Measurements from ENCODE around the gene TMCO1. TPM values are rescaled to one million over a fixed set of nuclear protein-coding genes. Genes with fewer than 3 reads are reported as not detected.

TMCO1 gene
- total and polyA plus RNA-seq, 4 donors = 47.6 to 84.5 (median 64.5) TPM

- peak overlapping the region; percentile 92 for H3K4me3 ChIP-seq
- ATAC-seq (ENCODE audit: insufficient read depth, low FRiP score) (no peak), DNase-seq (peak in 1 of 3 donors; percentile 38)
- TF ChIP-seq, protein P1, sequence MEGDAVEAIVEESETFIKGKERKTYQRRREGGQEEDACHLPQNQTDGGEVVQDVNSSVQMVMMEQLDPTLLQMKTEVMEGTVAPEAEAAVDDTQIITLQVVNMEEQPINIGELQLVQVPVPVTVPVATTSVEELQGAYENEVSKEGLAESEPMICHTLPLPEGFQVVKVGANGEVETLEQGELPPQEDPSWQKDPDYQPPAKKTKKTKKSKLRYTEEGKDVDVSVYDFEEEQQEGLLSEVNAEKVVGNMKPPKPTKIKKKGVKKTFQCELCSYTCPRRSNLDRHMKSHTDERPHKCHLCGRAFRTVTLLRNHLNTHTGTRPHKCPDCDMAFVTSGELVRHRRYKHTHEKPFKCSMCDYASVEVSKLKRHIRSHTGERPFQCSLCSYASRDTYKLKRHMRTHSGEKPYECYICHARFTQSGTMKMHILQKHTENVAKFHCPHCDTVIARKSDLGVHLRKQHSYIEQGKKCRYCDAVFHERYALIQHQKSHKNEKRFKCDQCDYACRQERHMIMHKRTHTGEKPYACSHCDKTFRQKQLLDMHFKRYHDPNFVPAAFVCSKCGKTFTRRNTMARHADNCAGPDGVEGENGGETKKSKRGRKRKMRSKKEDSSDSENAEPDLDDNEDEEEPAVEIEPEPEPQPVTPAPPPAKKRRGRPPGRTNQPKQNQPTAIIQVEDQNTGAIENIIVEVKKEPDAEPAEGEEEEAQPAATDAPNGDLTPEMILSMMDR (IDR thresholded peaks at IDR 0.05; ENCODE audit: control extremely low read depth, extremely low read depth) = no peak
- 36 to 51% methylated on average over 8 of the region's 8 CpGs for WGBS, 2 donors
- no peaks in the 10 kb centered on the region for H3K9me3 ChIP-seq (ENCODE audit: control insufficient read depth in 4 of 4, insufficient read depth in 3 of 4, low read length in 3 of 4)
- peaks cover 0 to 4% (median 0%) of the 10 kb centered on the region in 4 donors for H3K36me3 ChIP-seq (ENCODE audit: control insufficient read depth in 4 of 4, insufficient read depth in 4 of 4, low read length in 4 of 4)
- H3K9ac ChIP-seq (ENCODE audit: insufficient read depth in 1 of 2, low read length in 2 of 2) = peak overlapping the region in 1 of 2 donors; percentile 43
- H3K27ac ChIP-seq (ENCODE audit: low read depth in 1 of 2, low read length in 1 of 2) = peak overlapping the region; percentile 96 to 99
- H3K27me3 ChIP-seq (ENCODE audit: control insufficient read depth in 3 of 3, insufficient read depth in 3 of 3, low read length in 2 of 3) = no peaks in the 10 kb centered on the region
- peaks cover 0 to 29% (median 5%) of the 10 kb centered on the region in 5 donors for H3K4me1 ChIP-seq (ENCODE audit: control insufficient read depth in 5 of 5, insufficient read depth in 5 of 5, low read length in 5 of 5)
These were observed 71.2 kb downstream of the TMCO1 start for GRCh38 chr1:165697491-165697880.

- peaks cover 0 to 29% (median 5%) of the 10 kb centered on the region in 5 donors for H3K4me1 ChIP-seq (ENCODE audit: control insufficient read depth in 5 of 5, insufficient read depth in 5 of 5, low read length in 5 of 5)
- H3K4me3 ChIP-seq = no peak overlapping the region
- H3K36me3 ChIP-seq (ENCODE audit: control insufficient read depth in 4 of 4, insufficient read depth in 4 of 4, low read length in 4 of 4) = peaks cover 0 to 4% (median 0%) of the 10 kb centered on the region in 4 donors
- no peaks in the 10 kb centered on the region for H3K9me3 ChIP-seq (ENCODE audit: control insufficient read depth in 4 of 4, insufficient read depth in 3 of 4, low read length in 3 of 4)
- 8 to 14% methylated on average over 2 of the region's 2 CpGs for WGBS, 2 donors
- peak overlapping the region in 1 of 2 donors; percentile 43 for H3K9ac ChIP-seq (ENCODE audit: insufficient read depth in 1 of 2, low read length in 2 of 2)
- H3K27me3 ChIP-seq (ENCODE audit: control insufficient read depth in 3 of 3, insufficient read depth in 3 of 3, low read length in 2 of 3) = no peaks in the 10 kb centered on the region
- H3K27ac ChIP-seq (ENCODE audit: low read depth in 1 of 2, low read length in 1 of 2) = no peak overlapping the region
- TF ChIP-seq, protein P1 (IDR thresholded peaks at IDR 0.05; ENCODE audit: control extremely low read depth, extremely low read depth) = no peak
- ATAC-seq (ENCODE audit: insufficient read depth, low FRiP score) (peak; percentile 12), DNase-seq (peak; percentile 78 to 99 (median 98))
These were observed 72.0 kb downstream of the TMCO1 start for GRCh38 chr1:165696625-165697100.

DNA sequence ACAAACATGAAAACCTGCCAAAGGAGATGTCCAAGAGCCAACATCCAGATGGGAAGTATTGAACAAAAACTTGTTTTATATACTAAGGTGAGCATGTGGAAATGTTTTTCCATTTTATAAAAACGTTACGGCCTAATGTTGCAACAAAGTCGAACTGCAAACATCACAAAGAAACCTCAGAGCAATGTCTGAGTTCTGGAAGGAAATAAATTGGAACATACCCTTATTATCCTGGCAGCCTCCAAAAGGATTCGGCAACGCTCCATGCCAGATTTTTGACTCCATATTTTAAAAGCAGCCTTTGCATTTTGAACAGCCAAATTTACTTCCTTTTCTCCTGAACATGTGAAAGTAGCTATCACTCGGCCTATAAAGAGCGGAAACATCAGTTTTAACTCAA is 73.6 kb downstream of the TMCO1 start:
- Histone ChIP-seq H3K27ac (ENCODE audit: low read depth in 1 of 2, low read length in 1 of 2) (no peak overlapping the region), H3K36me3 (ENCODE audit: control insufficient read depth in 4 of 4, insufficient read depth in 4 of 4, low read length in 4 of 4) (peaks cover 0 to 8% (median 1%) of the 10 kb centered on the region in 4 donors), H3K4me3 (no peak overlapping the region), H3K9me3 (ENCODE audit: control insufficient read depth in 4 of 4, insufficient read depth in 3 of 4, low read length in 3 of 4) (no peaks in the 10 kb centered on the region), H3K9ac (ENCODE audit: insufficient read depth in 1 of 2, low read length in 2 of 2) (no peak overlapping the region), H3K27me3 (ENCODE audit: control insufficient read depth in 3 of 3, insufficient read depth in 3 of 3, low read length in 2 of 3) (no peaks in the 10 kb centered on the region), H3K4me1 (ENCODE audit: control insufficient read depth in 5 of 5, insufficient read depth in 5 of 5, low read length in 5 of 5) (peaks cover 0 to 29% (median 5%) of the 10 kb centered on the region in 5 donors)
- DNase-seq = peak in 2 of 3 donors; percentile 36 to 55
- ATAC-seq (ENCODE audit: insufficient read depth, low FRiP score) = no peak
- TF ChIP-seq, protein P1 (IDR thresholded peaks at IDR 0.05; ENCODE audit: control extremely low read depth, extremely low read depth) = no peak
- WGBS, 2 donors = 55 to 65% methylated on average over 7 of the region's 7 CpGs

DNA sequence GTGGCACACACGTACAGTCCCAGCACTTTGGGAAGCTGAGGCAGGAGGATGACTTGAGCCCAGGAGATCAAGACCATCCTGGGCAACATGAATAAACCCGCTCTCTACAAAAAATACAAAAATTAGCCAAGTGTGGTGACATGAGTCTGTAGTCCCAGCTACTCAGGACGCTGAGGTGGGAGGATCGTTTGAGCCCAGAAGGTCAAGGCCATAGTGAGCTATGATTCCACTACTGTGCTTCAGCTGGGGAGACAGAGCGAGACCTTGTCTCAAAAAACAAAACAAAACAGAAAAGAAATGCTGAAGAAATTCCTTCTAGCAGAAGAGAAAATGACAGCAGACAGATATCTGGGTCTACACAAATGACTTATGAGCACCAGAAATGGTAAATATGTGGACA is 80.6 kb downstream of the TMCO1 start:
- 97 to 98% methylated on average over 5 of the region's 5 CpGs for WGBS, 2 donors
- Histone ChIP-seq H3K9ac (ENCODE audit: insufficient read depth in 1 of 2, low read length in 2 of 2) (no peak overlapping the region), H3K36me3 (ENCODE audit: control insufficient read depth in 4 of 4, insufficient read depth in 4 of 4, low read length in 4 of 4) (peaks cover 2 to 24% (median 7%) of the 10 kb centered on the region in 4 donors), H3K27ac (ENCODE audit: low read depth in 1 of 2, low read length in 1 of 2) (no peak overlapping the region), H3K27me3 (ENCODE audit: control insufficient read depth in 3 of 3, insufficient read depth in 3 of 3, low read length in 2 of 3) (no peaks in the 10 kb centered on the region), H3K4me3 (no peak overlapping the region), H3K4me1 (ENCODE audit: control insufficient read depth in 5 of 5, insufficient read depth in 5 of 5, low read length in 5 of 5) (peaks cover 0 to 14% (median 0%) of the 10 kb centered on the region in 5 donors), H3K9me3 (ENCODE audit: control insufficient read depth in 4 of 4, insufficient read depth in 3 of 4, low read length in 3 of 4) (no peaks in the 10 kb centered on the region)
- no peak for ATAC-seq (ENCODE audit: insufficient read depth, low FRiP score)
- DNase-seq = no peak
- TF ChIP-seq, protein P1 (IDR thresholded peaks at IDR 0.05; ENCODE audit: control extremely low read depth, extremely low read depth) = no peak
